ENCODE results near the gene TNPO3. TPM values are rescaled to one million over a fixed set of nuclear protein-coding genes. Genes with fewer than 3 reads are reported as not detected.
A peak's percentile ranks its signal among the peaks of the same experiment; 100 is the strongest.
"Not testable (repeated sequence)": the region's sequence is repeated elsewhere in the genome, so short reads cannot be mapped to it uniquely, and the experiment has no call there.

TNPO3 gene
- total RNA-seq, 2 experiments from 2014 or later, result 17.1 to 18.7 TPM

GRCh38 chr7:129052441-129052840, 2.5 kb downstream of the TNPO3 start:
- peaks cover 48% of the 10 kb centered on the region for H3K36me3 Mint-ChIP-seq (ENCODE audit: low read depth)
- no peaks in the 10 kb centered on the region for H3K27me3 Mint-ChIP-seq
- ATAC-seq (ENCODE audit: poor library complexity) (no peak), DNase-seq (no peak)
- H3K9me3 ChIP-seq (ENCODE audit: control insufficient read depth in 1 of 2, insufficient read depth in 1 of 2, low read length in 2 of 2), result no peaks in the 10 kb centered on the region
- no peaks in the 10 kb centered on the region for H3K9me3 Mint-ChIP-seq
- H3K36me3 ChIP-seq (ENCODE audit: insufficient read depth, low read length), result peaks cover 12% of the 10 kb centered on the region
- H3K27ac ChIP-seq (ENCODE audit: low read depth in 1 of 2, low read length in 2 of 2), result no peak overlapping the region
- ChIA-PET CTCF (no interaction called here), POLR2A (no interaction called here)
- peak overlapping the region; percentile 99 for H3K4me3 Mint-ChIP-seq
- no peak overlapping the region for H3K4me3 ChIP-seq (ENCODE audit: low read length)
- H3K27me3 ChIP-seq (ENCODE audit: control insufficient read depth in 1 of 2, insufficient read depth in 2 of 2, low read length in 2 of 2), result no peaks in the 10 kb centered on the region
- TF ChIP-seq, protein P1, sequence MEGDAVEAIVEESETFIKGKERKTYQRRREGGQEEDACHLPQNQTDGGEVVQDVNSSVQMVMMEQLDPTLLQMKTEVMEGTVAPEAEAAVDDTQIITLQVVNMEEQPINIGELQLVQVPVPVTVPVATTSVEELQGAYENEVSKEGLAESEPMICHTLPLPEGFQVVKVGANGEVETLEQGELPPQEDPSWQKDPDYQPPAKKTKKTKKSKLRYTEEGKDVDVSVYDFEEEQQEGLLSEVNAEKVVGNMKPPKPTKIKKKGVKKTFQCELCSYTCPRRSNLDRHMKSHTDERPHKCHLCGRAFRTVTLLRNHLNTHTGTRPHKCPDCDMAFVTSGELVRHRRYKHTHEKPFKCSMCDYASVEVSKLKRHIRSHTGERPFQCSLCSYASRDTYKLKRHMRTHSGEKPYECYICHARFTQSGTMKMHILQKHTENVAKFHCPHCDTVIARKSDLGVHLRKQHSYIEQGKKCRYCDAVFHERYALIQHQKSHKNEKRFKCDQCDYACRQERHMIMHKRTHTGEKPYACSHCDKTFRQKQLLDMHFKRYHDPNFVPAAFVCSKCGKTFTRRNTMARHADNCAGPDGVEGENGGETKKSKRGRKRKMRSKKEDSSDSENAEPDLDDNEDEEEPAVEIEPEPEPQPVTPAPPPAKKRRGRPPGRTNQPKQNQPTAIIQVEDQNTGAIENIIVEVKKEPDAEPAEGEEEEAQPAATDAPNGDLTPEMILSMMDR (IDR thresholded peaks at IDR 0.05), result no peak
- H3K4me1 ChIP-seq (ENCODE audit: insufficient read depth, low read length), result peaks cover 32% of the 10 kb centered on the region
- no peak overlapping the region for H3K27ac Mint-ChIP-seq
- intact Hi-C loops (cut with DNase I, micrococcal nuclease), result loop anchor here (5.0 to 10.0 kb wide), 5 partner anchors 40 to 1398 kb away; partner anchors contain the start of genes RBM28 (in 1 of the 2), SND1 (in 1 of the 2) and ZC3HC1 (in 1 of the 2)
- H3K4me1 Mint-ChIP-seq (ENCODE audit: low read depth), result peaks cover 70% of the 10 kb centered on the region

DNA sequence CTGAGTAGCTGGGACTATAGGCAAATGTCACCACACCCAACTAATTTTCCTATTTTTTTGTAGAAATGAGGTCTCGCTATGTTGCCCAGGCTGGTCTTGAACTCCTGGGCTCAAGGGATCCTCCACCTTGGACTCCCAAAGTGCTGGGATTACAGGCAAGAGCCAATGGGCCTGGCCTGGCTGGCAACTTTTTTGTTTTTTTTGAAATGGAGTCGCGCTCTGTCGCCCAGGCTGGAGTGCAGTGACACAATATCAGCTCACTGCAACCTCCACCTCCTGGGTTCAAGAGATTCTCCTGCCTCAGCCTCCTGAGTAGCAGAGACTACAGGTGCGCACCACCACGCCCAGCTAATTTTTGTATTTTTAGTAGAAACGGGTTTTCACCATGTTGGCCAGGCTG, 3.5 kb downstream of the TNPO3 start:
- intact Hi-C loops (cut with DNase I, micrococcal nuclease), result loop anchor here (5.0 to 10.0 kb wide), 5 partner anchors 41 to 1397 kb away; partner anchors contain the start of genes RBM28 (in 1 of the 2), SND1 (in 1 of the 2) and ZC3HC1 (in 1 of the 2)
- CTCF ChIA-PET; H3K4me3 ChIP-seq (ENCODE audit: low read length); H3K9me3 ChIP-seq (ENCODE audit: control insufficient read depth in 1 of 2, insufficient read depth in 1 of 2, low read length in 2 of 2); DNase-seq; H3K27me3 Mint-ChIP-seq; ATAC-seq (ENCODE audit: poor library complexity); H3K9me3 Mint-ChIP-seq; H3K27me3 ChIP-seq (ENCODE audit: control insufficient read depth in 1 of 2, insufficient read depth in 2 of 2, low read length in 2 of 2); POLR2A ChIA-PET; H3K27ac ChIP-seq (ENCODE audit: low read depth in 1 of 2, low read length in 2 of 2); H3K27ac Mint-ChIP-seq; H3K4me3 Mint-ChIP-seq: not testable (repeated sequence)
- peaks cover 76% of the 10 kb centered on the region for H3K4me1 Mint-ChIP-seq (ENCODE audit: low read depth)
- Histone ChIP-seq H3K4me1 (ENCODE audit: insufficient read depth, low read length) (peaks cover 32% of the 10 kb centered on the region), H3K36me3 (ENCODE audit: insufficient read depth, low read length) (peaks cover 12% of the 10 kb centered on the region)
- H3K36me3 Mint-ChIP-seq (ENCODE audit: low read depth), result peaks cover 57% of the 10 kb centered on the region

DNA sequence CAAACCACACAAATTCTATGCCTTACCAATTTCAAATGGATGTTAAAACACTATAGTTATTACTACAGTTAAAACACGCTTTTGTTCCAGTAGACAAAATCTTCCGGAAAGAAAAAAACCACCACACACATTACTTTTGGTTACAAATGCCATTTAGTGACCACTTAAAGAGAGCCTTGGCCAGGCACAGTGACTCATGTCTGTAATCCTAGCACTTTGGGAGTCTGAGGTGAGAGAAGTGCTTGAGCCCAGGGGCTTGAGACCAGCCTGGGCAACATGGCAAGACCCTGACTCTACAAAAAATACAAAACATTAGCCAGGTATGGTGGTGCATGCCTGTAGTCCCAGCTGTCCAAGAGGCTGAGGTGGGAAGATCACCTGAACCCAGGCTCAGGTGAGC, 7.2 kb downstream of the TNPO3 start:
- POLR2A ChIA-PET, result no interaction called here
- Mint-ChIP-seq H3K4me1 (ENCODE audit: low read depth) (peaks cover 87% of the 10 kb centered on the region), H3K9me3 (no peaks in the 10 kb centered on the region), H3K36me3 (ENCODE audit: low read depth) (peaks cover 52% of the 10 kb centered on the region), H3K27ac (no peak overlapping the region), H3K27me3 (no peaks in the 10 kb centered on the region), H3K4me3 (no peak overlapping the region)
- peaks cover 34% of the 10 kb centered on the region for H3K4me1 ChIP-seq (ENCODE audit: insufficient read depth, low read length)
- CTCF ChIA-PET, result no interaction called here
- H3K27ac ChIP-seq (ENCODE audit: low read depth in 1 of 2, low read length in 2 of 2), result no peak overlapping the region
- TF ChIP-seq, protein P1 (IDR thresholded peaks at IDR 0.05), result no peak
- DNase-seq (no peak), ATAC-seq (ENCODE audit: poor library complexity) (no peak)
- H3K36me3 ChIP-seq (ENCODE audit: insufficient read depth, low read length), result peaks cover 12% of the 10 kb centered on the region
- intact Hi-C loops (cut with DNase I, micrococcal nuclease), result loop anchor here in 1 of 2 experiments (5.0 kb wide), 1 partner anchor 695 kb away; no protein-coding TSS in a partner anchor
- H3K4me3 ChIP-seq (ENCODE audit: low read length), result no peak overlapping the region
- H3K9me3 ChIP-seq (ENCODE audit: control insufficient read depth in 1 of 2, insufficient read depth in 1 of 2, low read length in 2 of 2), result no peaks in the 10 kb centered on the region
- no peaks in the 10 kb centered on the region for H3K27me3 ChIP-seq (ENCODE audit: control insufficient read depth in 1 of 2, insufficient read depth in 2 of 2, low read length in 2 of 2)

GRCh38 chr7:129045682-129046081, 9.2 kb downstream of the TNPO3 start:
- ATAC-seq (ENCODE audit: poor library complexity) (no peak), DNase-seq (no peak)
- TF ChIP-seq, protein P1 (IDR thresholded peaks at IDR 0.05), result no peak
- H3K36me3 Mint-ChIP-seq (ENCODE audit: low read depth), result peaks cover 61% of the 10 kb centered on the region
- H3K27me3 ChIP-seq (ENCODE audit: control insufficient read depth in 1 of 2, insufficient read depth in 2 of 2, low read length in 2 of 2), result no peaks in the 10 kb centered on the region
- H3K27me3 Mint-ChIP-seq, result no peaks in the 10 kb centered on the region
- peaks cover 94% of the 10 kb centered on the region for H3K4me1 Mint-ChIP-seq (ENCODE audit: low read depth)
- peak overlapping the region; percentile 28 for H3K27ac Mint-ChIP-seq
- no peak overlapping the region for H3K4me3 ChIP-seq (ENCODE audit: low read length)
- peaks cover 30% of the 10 kb centered on the region for H3K4me1 ChIP-seq (ENCODE audit: insufficient read depth, low read length)
- H3K9me3 Mint-ChIP-seq, result no peaks in the 10 kb centered on the region
- ChIA-PET POLR2A (interaction anchor here (0.6 kb wide), 1 partner anchor 16 kb away, joined by 5 read pairs; no protein-coding TSS in a partner anchor), CTCF (no interaction called here)
- intact Hi-C loops (cut with DNase I, micrococcal nuclease), result loop anchor here in 1 of 2 experiments (5.0 kb wide), 1 partner anchor 693 kb away; no protein-coding TSS in a partner anchor
- peaks cover 15% of the 10 kb centered on the region for H3K36me3 ChIP-seq (ENCODE audit: insufficient read depth, low read length)
- H3K4me3 Mint-ChIP-seq, result peak overlapping the region; percentile 36
- no peak overlapping the region for H3K27ac ChIP-seq (ENCODE audit: low read depth in 1 of 2, low read length in 2 of 2)
- H3K9me3 ChIP-seq (ENCODE audit: control insufficient read depth in 1 of 2, insufficient read depth in 1 of 2, low read length in 2 of 2), result no peaks in the 10 kb centered on the region

Data from CD4-positive, alpha-beta T cell (primary cell).